ENCODE results near the gene MERTK. TPM values are rescaled to one million over a fixed set of nuclear protein-coding genes. Genes with fewer than 3 reads are reported as not detected.

MERTK gene
- total and polyA plus RNA-seq, 2 experiments from 2014 or later = 16.4 to 29.6 TPM

DNA sequence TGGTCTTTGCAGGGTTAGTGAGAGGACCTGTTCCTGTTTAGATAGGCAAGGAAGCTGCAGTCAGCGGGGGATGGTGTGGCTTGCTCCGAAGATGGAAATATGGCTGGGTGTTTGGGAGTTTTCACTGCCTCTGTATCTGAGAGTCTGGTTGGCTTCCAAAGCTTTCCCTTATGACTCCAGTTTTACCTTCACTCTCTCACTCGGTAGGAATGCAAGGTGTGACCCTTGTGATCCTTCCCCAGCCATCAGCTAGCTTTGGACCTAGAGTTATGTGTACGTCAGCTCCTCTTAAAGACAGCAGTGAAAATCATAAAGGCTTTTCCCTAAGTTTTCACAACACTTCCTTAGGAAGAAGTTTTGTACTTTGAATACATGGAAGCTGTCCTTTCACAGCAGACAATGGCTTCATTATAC lies 121.2 kb downstream of the MERTK start:
- H3K9me3 ChIP-seq (ENCODE audit: low read depth) = no peaks in the 10 kb centered on the region
- TF ChIP-seq EZH2 (IDR thresholded peaks at IDR 0.05; ENCODE audit: borderline replicate concordance) (no peak), EZH2phosphoT487 (IDR thresholded peaks at IDR 0.05; ENCODE audit: low read depth, severe bottlenecking, unreplicated experiment) (no peak)
- TF ChIP-seq, protein P1, sequence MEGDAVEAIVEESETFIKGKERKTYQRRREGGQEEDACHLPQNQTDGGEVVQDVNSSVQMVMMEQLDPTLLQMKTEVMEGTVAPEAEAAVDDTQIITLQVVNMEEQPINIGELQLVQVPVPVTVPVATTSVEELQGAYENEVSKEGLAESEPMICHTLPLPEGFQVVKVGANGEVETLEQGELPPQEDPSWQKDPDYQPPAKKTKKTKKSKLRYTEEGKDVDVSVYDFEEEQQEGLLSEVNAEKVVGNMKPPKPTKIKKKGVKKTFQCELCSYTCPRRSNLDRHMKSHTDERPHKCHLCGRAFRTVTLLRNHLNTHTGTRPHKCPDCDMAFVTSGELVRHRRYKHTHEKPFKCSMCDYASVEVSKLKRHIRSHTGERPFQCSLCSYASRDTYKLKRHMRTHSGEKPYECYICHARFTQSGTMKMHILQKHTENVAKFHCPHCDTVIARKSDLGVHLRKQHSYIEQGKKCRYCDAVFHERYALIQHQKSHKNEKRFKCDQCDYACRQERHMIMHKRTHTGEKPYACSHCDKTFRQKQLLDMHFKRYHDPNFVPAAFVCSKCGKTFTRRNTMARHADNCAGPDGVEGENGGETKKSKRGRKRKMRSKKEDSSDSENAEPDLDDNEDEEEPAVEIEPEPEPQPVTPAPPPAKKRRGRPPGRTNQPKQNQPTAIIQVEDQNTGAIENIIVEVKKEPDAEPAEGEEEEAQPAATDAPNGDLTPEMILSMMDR (IDR thresholded peaks at IDR 0.05; ENCODE audit: poor library complexity) = no peak
- DNase-seq (ENCODE audit: low spot score) = peak; percentile 48
- no peak overlapping the region for H3K4me3 ChIP-seq
- no peak overlapping the region for H3K4me2 ChIP-seq
- H2AFZ ChIP-seq = no peak overlapping the region
- H3K27ac ChIP-seq = peak overlapping the region; percentile 88
- WGBS (ENCODE audit: low lambda C conversion rate, missing lambda C conversion rate) = 53% methylated on average over 4 of the region's 4 CpGs
- peaks cover 9% of the 10 kb centered on the region for H3K4me1 ChIP-seq (ENCODE audit: insufficient read depth)
- no peaks in the 10 kb centered on the region for H3K27me3 ChIP-seq
- H4K20me1 ChIP-seq (ENCODE audit: insufficient read depth, poor library complexity, severe bottlenecking) = no peaks in the 10 kb centered on the region
- H3K36me3 ChIP-seq (replicated peaks; ENCODE audit: insufficient read depth, low read depth) = no peaks in the 10 kb centered on the region
- H3K9me2 ChIP-seq (replicated peaks; ENCODE audit: insufficient read depth) = no peaks in the 10 kb centered on the region
- H3K79me2 ChIP-seq = no peaks in the 10 kb centered on the region

DNA sequence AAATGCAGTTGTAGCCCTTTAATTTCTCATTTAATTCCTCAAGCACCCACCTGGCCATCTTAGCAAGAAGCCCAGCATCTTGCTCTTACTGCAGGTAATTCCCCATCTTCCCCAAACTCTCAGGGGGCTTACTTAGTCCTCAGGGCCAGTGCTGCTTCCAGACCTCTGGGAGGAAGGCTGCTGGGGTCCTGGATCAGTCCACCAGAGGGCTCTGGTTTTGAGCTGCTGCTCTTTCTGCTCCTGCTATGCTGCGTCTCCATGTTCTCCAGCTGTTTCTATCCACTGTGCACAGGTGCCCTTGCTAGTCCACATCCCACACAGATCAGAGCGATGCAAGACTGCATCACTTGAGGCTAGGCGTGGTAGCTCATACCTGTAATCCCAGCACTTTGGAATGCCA lies 122.2 kb downstream of the MERTK start:
- Histone ChIP-seq H3K4me3 (no peak overlapping the region), H3K9me3 (ENCODE audit: low read depth) (no peaks in the 10 kb centered on the region), H4K20me1 (ENCODE audit: insufficient read depth, poor library complexity, severe bottlenecking) (no peaks in the 10 kb centered on the region), H3K27me3 (no peaks in the 10 kb centered on the region), H3K4me1 (ENCODE audit: insufficient read depth) (peaks cover 9% of the 10 kb centered on the region), H3K36me3 (replicated peaks; ENCODE audit: insufficient read depth, low read depth) (no peaks in the 10 kb centered on the region), H2AFZ (no peak overlapping the region), H3K9me2 (replicated peaks; ENCODE audit: insufficient read depth) (no peaks in the 10 kb centered on the region), H3K4me2 (no peak overlapping the region), H3K79me2 (no peaks in the 10 kb centered on the region), H3K27ac (peak overlapping the region; percentile 88)
- DNase-seq (ENCODE audit: low spot score) = no peak
- 90% methylated on average over 3 of the region's 3 CpGs for WGBS (ENCODE audit: low lambda C conversion rate, missing lambda C conversion rate)
- no peak for TF ChIP-seq EZH2 (IDR thresholded peaks at IDR 0.05; ENCODE audit: borderline replicate concordance)
- no peak for TF ChIP-seq EZH2phosphoT487 (IDR thresholded peaks at IDR 0.05; ENCODE audit: low read depth, severe bottlenecking, unreplicated experiment)
- TF ChIP-seq, protein P1 (IDR thresholded peaks at IDR 0.05; ENCODE audit: poor library complexity) = no peak

DNA sequence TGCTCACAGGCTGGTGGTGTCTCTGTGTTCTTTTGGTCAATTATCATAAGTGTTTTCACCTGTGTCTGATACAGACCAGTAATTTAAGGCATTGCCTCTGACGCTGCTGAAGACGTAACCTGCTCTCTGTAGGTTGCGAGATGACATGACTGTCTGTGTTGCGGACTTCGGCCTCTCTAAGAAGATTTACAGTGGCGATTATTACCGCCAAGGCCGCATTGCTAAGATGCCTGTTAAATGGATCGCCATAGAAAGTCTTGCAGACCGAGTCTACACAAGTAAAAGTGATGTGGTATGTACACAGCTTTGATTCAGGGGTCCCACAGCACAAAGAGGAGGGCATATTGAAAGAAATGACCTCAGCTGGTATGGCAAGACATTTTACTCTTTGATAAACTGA lies 122.9 kb downstream of the MERTK start:
- no peak overlapping the region for H3K4me2 ChIP-seq
- no peak overlapping the region for H3K27ac ChIP-seq
- H3K36me3 ChIP-seq (replicated peaks; ENCODE audit: insufficient read depth, low read depth) = no peaks in the 10 kb centered on the region
- no peaks in the 10 kb centered on the region for H4K20me1 ChIP-seq (ENCODE audit: insufficient read depth, poor library complexity, severe bottlenecking)
- no peak overlapping the region for H2AFZ ChIP-seq
- no peaks in the 10 kb centered on the region for H3K9me3 ChIP-seq (ENCODE audit: low read depth)
- H3K4me3 ChIP-seq = no peak overlapping the region
- no peaks in the 10 kb centered on the region for H3K27me3 ChIP-seq
- no peaks in the 10 kb centered on the region for H3K79me2 ChIP-seq
- no peak for DNase-seq (ENCODE audit: low spot score)
- TF ChIP-seq, protein P1 (IDR thresholded peaks at IDR 0.05; ENCODE audit: poor library complexity) = no peak
- TF ChIP-seq EZH2 (IDR thresholded peaks at IDR 0.05; ENCODE audit: borderline replicate concordance) (no peak), EZH2phosphoT487 (IDR thresholded peaks at IDR 0.05; ENCODE audit: low read depth, severe bottlenecking, unreplicated experiment) (no peak)
- no peaks in the 10 kb centered on the region for H3K9me2 ChIP-seq (replicated peaks; ENCODE audit: insufficient read depth)
- WGBS (ENCODE audit: low lambda C conversion rate, missing lambda C conversion rate) = 93% methylated on average over 10 of the region's 10 CpGs
- peaks cover 9% of the 10 kb centered on the region for H3K4me1 ChIP-seq (ENCODE audit: insufficient read depth)

DNA sequence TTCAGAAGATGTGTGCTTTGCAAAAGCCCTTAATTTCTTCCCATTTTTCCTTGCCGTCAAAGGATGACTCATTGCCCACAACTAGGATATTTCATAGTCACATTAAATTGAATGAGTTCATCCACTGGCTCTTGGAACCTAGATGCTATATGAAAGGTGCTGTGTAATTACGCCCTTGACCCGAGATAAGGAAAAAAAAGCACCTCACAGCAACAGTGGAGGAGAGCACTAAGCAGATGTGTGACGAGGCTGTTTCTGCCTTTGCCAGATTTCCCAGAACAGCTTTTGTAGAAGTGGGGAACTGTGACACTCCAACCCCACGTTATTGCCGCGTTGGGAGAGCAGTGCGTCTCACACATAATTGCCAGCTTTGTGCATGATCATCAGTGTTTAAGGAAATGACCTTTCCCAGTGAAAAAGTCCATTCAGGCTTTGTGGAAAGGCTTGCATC lies 123.4 kb downstream of the MERTK start:
- no peak for DNase-seq (ENCODE audit: low spot score)
- TF ChIP-seq EZH2 (IDR thresholded peaks at IDR 0.05; ENCODE audit: borderline replicate concordance) (no peak), EZH2phosphoT487 (IDR thresholded peaks at IDR 0.05; ENCODE audit: low read depth, severe bottlenecking, unreplicated experiment) (no peak)
- TF ChIP-seq, protein P1 (IDR thresholded peaks at IDR 0.05; ENCODE audit: poor library complexity) = no peak
- Histone ChIP-seq H3K4me3 (no peak overlapping the region), H3K9me3 (ENCODE audit: low read depth) (no peaks in the 10 kb centered on the region), H3K27ac (no peak overlapping the region), H4K20me1 (ENCODE audit: insufficient read depth, poor library complexity, severe bottlenecking) (no peaks in the 10 kb centered on the region), H3K4me2 (no peak overlapping the region), H3K36me3 (replicated peaks; ENCODE audit: insufficient read depth, low read depth) (no peaks in the 10 kb centered on the region), H3K79me2 (no peaks in the 10 kb centered on the region), H3K9me2 (replicated peaks; ENCODE audit: insufficient read depth) (no peaks in the 10 kb centered on the region), H3K4me1 (ENCODE audit: insufficient read depth) (peaks cover 9% of the 10 kb centered on the region), H3K27me3 (no peaks in the 10 kb centered on the region), H2AFZ (no peak overlapping the region)
- 95% methylated on average over 8 of the region's 8 CpGs for WGBS (ENCODE audit: low lambda C conversion rate, missing lambda C conversion rate)

Measured in hepatocyte (in vitro differentiated cells).